WTC11 (cell line): ENCODE data around the gene MYO3A. TPM values are rescaled to one million over a fixed set of nuclear protein-coding genes. Genes with fewer than 3 reads are reported as not detected.

Experiments used
- ATAC-seq: fragments of 200-7000 bp; cut with Tn5 transposase; 2 replicates; pipeline ENCODE4 v1.10.0; 2021; ENCODE audit warnings: mild to moderate bottlenecking, moderate library complexity
- CTCF ChIA-PET: fragments of 300-600 bp; sonication (Branson Sonifier 250); formaldehyde crosslinking; loops from one replicate; lab custom pipeline; 2021; ENCODE audit warnings: antibody characterized with exemption; lab: Charles Lee
- POLR2A ChIA-PET: fragments of 350-600 bp; sonication (Branson Sonifier 250); formaldehyde crosslinking; loops from one replicate; lab custom pipeline; 2021; ENCODE audit warnings: antibody characterized with exemption; lab: Charles Lee
- DNase-seq: peaks from one replicate; pipeline ENCODE4 v3.0.0; 2021; ENCODE audit warnings: low spot score
- H3K27ac Mint-ChIP-seq: 2 replicates; pipeline ENCODE4 v1.8.0; 2021; ENCODE audit warnings: mixed read lengths
- H3K27me3 Mint-ChIP-seq: 2 replicates; pipeline ENCODE4 v1.8.0; 2021; ENCODE audit warnings: low read depth, mild to moderate bottlenecking, moderate library complexity, mixed read lengths
- H3K36me3 Mint-ChIP-seq: 2 replicates; pipeline ENCODE4 v1.8.0; 2021; ENCODE audit warnings: mixed read lengths
- H3K4me1 Mint-ChIP-seq: 2 replicates; pipeline ENCODE4 v1.8.0; 2022; ENCODE audit warnings: mixed read lengths
- H3K4me3 Mint-ChIP-seq: 2 replicates; pipeline ENCODE4 v1.8.0; 2021; ENCODE audit warnings: mild to moderate bottlenecking, moderate library complexity, mixed read lengths
- H3K9me3 Mint-ChIP-seq: 2 replicates; pipeline ENCODE4 v1.8.0; 2021; ENCODE audit warnings: mixed read lengths
- ARID4B ChIP-seq: sonication (generic); formaldehyde crosslinking; IDR thresholded peaks from 2 replicates; pipeline ENCODE4 v1.8.0; 2023; ENCODE audit warnings: missing genetic modification reagents, mild to moderate bottlenecking, borderline replicate concordance
- ATF3 ChIP-seq: sonication (generic); formaldehyde crosslinking; conservative IDR thresholded peaks from 2 replicates; pipeline ENCODE4 v1.8.1; 2022; ENCODE audit warnings: mild to moderate bottlenecking, missing genetic modification reagents
- CREB1 ChIP-seq: sonication (generic); formaldehyde crosslinking; IDR thresholded peaks from 2 replicates; pipeline ENCODE4 v1.8.0; 2023; ENCODE audit warnings: mild to moderate bottlenecking, missing genetic modification reagents
- CREM ChIP-seq: sonication (generic); formaldehyde crosslinking; IDR thresholded peaks from 2 replicates; pipeline ENCODE4 v1.8.1; 2022; ENCODE audit warnings: mild to moderate bottlenecking, missing genetic modification reagents, moderate library complexity
- CTCF ChIP-seq: fragments of 200-600 bp; IDR thresholded peaks from 2 replicates; pipeline ENCODE4 v1.8.0; 2022; ENCODE audit warnings: antibody characterized with exemption
- E2F1 ChIP-seq: sonication (generic); formaldehyde crosslinking; IDR thresholded peaks from 2 replicates; pipeline ENCODE4 v1.8.0; 2022; ENCODE audit warnings: mild to moderate bottlenecking, missing genetic modification reagents
- E2F4 ChIP-seq: sonication (generic); formaldehyde crosslinking; IDR thresholded peaks from 2 replicates; pipeline ENCODE4 v1.8.1; 2022; ENCODE audit warnings: low read depth, mild to moderate bottlenecking, moderate library complexity, missing genetic modification reagents, borderline replicate concordance
- GABPB1 ChIP-seq: sonication (generic); formaldehyde crosslinking; IDR thresholded peaks from 2 replicates; pipeline ENCODE4 v1.8.1; 2023; ENCODE audit warnings: mild to moderate bottlenecking, missing genetic modification reagents
- IRF1 ChIP-seq: sonication (generic); formaldehyde crosslinking; IDR thresholded peaks from 2 replicates; pipeline ENCODE4 v1.8.0; 2023; ENCODE audit warnings: missing genetic modification reagents
- NFE2L1 ChIP-seq: sonication (generic); formaldehyde crosslinking; IDR thresholded peaks from 2 replicates; pipeline ENCODE4 v1.8.1; 2023; ENCODE audit warnings: missing genetic modification reagents
- NR1H2 ChIP-seq: sonication (generic); formaldehyde crosslinking; IDR thresholded peaks from 2 replicates; pipeline ENCODE4 v1.9.0; 2021; ENCODE audit warnings: mild to moderate bottlenecking, moderate library complexity, missing genetic modification reagents
- NR3C1 ChIP-seq: sonication (generic); formaldehyde crosslinking; conservative IDR thresholded peaks from 2 replicates; pipeline ENCODE4 v1.8.1; 2023; ENCODE audit warnings: low read depth, mild to moderate bottlenecking, missing genetic modification reagents
- PRRX2 ChIP-seq: fragments of 250-450 bp; sonication (Bioruptor Pico); IDR thresholded peaks from 2 replicates; pipeline ENCODE4 v1.8.0; 2021; ENCODE audit warnings: mild to moderate bottlenecking
- USF2 ChIP-seq: sonication (generic); formaldehyde crosslinking; IDR thresholded peaks from 2 replicates; pipeline ENCODE4 v1.8.1; 2023; ENCODE audit warnings: mild to moderate bottlenecking, missing genetic modification reagents, moderate library complexity
- ZNF121 ChIP-seq: sonication (generic); formaldehyde crosslinking; IDR thresholded peaks from 2 replicates; pipeline ENCODE4 v1.8.0; 2023; ENCODE audit warnings: missing genetic modification reagents
- ZNF138 ChIP-seq: sonication (generic); formaldehyde crosslinking; conservative IDR thresholded peaks from 2 replicates; pipeline ENCODE4 v1.8.1; 2022; ENCODE audit warnings: mild to moderate bottlenecking, moderate library complexity, missing genetic modification reagents
- ZNF671 ChIP-seq: fragments of 250-450 bp; sonication (Bioruptor Pico); IDR thresholded peaks from 2 replicates; pipeline ENCODE4 v1.8.0; 2021; ENCODE audit warnings: mild to moderate bottlenecking
- ZSCAN18 ChIP-seq: fragments of 250-450 bp; sonication (Bioruptor Pico); IDR thresholded peaks from 2 replicates; pipeline ENCODE4 v2.1.2; 2022; ENCODE audit warnings: mild to moderate bottlenecking, moderate library complexity
- total RNA-seq: library from RNA; stranded (reverse); gene quantifications from 3 replicates; pipeline ENCODE4 v1.2.3, GENCODE V29; 2021

MYO3A gene
- total RNA-seq, 1 experiment from 2014 or later = 3.7 TPM

GRCh38 chr10:26199841-26200240, 265.8 kb downstream of the MYO3A start:
- no peaks in the 10 kb centered on the region; the same call in 1 of the 2 replicates for H3K27me3 Mint-ChIP-seq
- POLR2A ChIA-PET = no interaction called here

More at GRCh38 chr10:26199841-26200240, 265.8 kb downstream of the MYO3A start:
- Mint-ChIP-seq H3K27ac (no peak overlapping the region), H3K4me3 (no peak overlapping the region), H3K9me3 (no peaks in the 10 kb centered on the region)
- ATAC-seq = peak; percentile 71
- TF ChIP-seq ZNF121 (CRISPR knock-in tag) (no peak), ARID4B (CRISPR knock-in tag) (no peak), NFE2L1 (CRISPR knock-in tag) (no peak), PRRX2 (CRISPR knock-in tag) (no peak), NR1H2 (no peak), ZSCAN18 (CRISPR knock-in tag) (no peak), E2F1 (CRISPR knock-in tag) (no peak), ZNF138 (no peak), CREM (CRISPR knock-in tag) (no peak), USF2 (CRISPR knock-in tag) (no peak), E2F4 (no peak), ZNF671 (CRISPR knock-in tag) (no peak), ATF3 (CRISPR knock-in tag) (no peak), GABPB1 (no peak), CTCF (no peak), NR3C1 (CRISPR knock-in tag) (no peak), IRF1 (no peak), CREB1 (CRISPR knock-in tag) (no peak)
- TF ChIP-seq, all 79 proteins: peak for 0
- CTCF ChIA-PET = no interaction called here
- Mint-ChIP-seq H3K36me3 (no peaks in the 10 kb centered on the region), H3K4me1 (peaks cover 38% of the 10 kb centered on the region)
- no peak for DNase-seq
